ENCODE data around the gene LY6G5C.

Gene LY6G5C

DNA sequence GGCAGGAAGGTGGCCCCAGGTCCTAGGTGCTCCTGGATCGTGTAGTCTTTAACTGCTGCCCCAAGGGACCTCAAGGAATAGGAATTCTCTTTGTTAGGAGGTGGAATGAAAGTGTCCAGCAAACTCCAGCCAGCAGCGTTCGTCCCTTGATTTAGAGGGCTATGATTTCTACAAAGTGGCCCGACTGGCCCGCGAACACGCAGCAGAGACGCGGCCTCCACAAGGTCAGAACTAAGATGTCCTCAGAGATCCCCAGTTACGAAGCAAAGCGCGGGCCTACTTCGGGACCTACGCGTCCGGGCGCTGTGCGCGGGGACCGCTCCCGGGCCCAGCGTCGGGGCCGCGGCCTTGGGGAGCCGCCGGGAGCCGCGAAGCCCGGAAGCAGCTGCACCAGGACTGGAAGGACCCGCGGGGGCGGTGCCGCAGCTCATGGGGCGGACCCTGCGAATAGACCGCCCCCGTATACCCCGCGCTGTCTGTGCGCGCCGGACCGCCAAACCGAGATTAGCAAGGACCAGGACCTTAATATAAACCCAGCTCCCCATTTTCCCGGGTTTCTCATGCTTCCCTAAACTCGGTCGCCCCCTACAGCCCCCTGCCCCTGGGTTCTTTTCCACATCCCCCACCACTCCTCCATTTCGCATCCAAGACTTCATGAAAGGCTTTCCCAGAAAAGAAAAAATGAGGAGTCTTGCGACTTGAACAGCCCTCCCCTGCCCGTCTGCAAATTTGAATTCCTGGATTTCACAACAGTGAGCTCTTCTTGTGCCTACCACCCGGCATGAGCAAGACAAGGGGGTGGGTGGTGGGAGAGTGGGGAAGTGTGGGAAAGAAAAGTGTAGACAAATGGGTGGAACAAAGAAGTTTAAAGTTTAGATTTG lies 20.2 kb downstream of the LY6G5C start, which contains the start of gene C6orf47:
Gene C6orf47, minus strand, starts transcription at position 398 of the 881 bp plus-strand sequence. CDS start 831 bp downstream, outside the sequence.
- TF ChIP-seq, protein P1, sequence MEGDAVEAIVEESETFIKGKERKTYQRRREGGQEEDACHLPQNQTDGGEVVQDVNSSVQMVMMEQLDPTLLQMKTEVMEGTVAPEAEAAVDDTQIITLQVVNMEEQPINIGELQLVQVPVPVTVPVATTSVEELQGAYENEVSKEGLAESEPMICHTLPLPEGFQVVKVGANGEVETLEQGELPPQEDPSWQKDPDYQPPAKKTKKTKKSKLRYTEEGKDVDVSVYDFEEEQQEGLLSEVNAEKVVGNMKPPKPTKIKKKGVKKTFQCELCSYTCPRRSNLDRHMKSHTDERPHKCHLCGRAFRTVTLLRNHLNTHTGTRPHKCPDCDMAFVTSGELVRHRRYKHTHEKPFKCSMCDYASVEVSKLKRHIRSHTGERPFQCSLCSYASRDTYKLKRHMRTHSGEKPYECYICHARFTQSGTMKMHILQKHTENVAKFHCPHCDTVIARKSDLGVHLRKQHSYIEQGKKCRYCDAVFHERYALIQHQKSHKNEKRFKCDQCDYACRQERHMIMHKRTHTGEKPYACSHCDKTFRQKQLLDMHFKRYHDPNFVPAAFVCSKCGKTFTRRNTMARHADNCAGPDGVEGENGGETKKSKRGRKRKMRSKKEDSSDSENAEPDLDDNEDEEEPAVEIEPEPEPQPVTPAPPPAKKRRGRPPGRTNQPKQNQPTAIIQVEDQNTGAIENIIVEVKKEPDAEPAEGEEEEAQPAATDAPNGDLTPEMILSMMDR (IDR thresholded peaks at IDR 0.05): no peak

DNA sequence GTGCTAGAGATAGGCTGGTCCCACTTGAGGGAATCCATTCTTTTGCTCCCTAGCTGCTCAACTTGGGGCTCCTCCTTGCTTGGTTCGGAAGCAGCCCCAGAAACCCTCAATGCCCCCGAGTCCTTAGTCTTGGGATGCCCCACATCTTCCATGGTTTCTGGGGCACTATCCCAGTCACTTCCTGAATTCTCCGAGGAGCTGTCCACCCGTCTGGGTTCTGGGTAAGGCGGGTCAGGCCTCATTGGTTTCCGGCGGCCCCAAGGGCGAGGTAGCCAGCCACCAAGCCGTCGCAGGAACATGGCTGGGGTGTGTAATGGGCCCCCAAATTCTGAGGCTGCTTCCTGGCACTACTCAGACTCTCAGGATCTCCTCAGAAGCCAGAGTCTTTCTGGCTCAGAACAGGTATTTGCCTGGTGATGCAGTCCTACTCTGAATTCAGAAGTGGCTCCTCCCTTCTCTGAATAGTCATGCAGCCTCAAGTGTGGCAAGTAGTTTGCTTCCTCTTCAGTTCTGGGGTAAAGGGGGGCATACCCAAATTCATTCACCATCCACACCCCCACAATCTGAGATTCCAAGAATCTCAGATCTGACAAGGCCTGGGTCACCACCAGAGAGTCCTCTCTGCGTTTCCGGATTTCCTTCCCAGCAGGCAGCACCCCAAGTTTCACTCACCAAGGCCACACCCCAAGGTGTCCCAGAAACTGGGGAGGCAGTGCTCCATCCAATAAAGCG lies 21.1 kb downstream of the LY6G5C start:
- TF ChIP-seq, protein P1 (IDR thresholded peaks at IDR 0.05): no peak

DNA sequence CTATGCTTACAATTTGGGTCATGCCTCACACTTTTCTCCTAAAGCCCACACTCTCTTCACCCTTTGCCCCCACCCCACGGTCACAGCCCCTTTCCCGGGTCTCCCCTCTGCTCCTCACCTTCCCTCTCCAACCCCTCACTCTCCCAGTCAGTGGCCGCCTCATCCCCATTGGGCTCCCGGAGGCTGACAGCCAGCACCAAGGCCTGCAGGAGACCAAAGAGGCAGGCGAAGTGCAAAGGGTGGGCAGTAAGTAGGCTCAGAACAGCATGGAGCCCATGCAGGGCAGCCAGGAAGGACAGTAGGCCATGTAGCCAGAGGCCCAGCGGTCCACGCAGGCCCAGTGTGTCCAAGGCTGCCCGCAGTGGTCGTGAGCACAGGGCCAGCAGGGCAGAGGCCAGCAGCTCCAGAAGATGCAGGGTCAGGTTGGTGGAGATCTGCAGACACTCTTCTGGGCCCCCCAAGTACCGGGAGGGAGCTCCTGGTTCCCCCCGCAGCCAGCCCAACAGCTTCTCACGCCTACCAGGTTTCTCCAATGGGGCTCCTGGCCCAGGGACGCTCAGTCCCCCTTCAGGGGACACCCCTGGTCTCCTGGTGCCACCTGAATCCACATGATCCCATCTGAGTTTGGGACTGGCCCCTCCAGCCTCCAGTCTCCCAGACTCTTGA lies 21.8 kb downstream of the LY6G5C start:
- TF ChIP-seq, protein P1 (IDR thresholded peaks at IDR 0.05): no peak

DNA sequence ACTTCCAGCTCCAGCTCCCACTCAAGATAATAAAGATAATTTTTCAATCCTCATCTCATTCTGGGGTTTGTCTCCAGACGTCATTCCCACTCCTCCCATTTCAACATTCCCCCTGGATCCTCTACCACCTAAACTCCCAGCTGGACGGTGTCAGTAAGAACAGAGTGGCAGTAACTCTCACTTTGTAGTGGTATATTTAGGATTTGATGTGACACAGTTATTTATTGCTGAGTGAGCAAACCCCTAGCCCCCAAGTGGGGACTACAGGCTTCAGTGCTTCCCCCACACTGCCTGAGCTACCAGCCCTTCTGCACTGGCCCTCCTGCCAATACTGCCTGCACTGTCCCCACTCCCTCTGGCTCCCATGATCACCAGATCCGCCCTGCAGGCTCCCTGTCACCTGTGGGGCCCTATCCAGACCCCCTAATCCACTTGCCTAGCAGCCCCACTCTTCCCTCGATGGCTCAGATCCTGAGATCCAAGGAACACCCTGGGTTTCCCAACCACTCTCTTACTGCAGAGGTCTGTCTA lies 22.6 kb downstream of the LY6G5C start:
- TF ChIP-seq, protein P1 (IDR thresholded peaks at IDR 0.05): no peak

DNA sequence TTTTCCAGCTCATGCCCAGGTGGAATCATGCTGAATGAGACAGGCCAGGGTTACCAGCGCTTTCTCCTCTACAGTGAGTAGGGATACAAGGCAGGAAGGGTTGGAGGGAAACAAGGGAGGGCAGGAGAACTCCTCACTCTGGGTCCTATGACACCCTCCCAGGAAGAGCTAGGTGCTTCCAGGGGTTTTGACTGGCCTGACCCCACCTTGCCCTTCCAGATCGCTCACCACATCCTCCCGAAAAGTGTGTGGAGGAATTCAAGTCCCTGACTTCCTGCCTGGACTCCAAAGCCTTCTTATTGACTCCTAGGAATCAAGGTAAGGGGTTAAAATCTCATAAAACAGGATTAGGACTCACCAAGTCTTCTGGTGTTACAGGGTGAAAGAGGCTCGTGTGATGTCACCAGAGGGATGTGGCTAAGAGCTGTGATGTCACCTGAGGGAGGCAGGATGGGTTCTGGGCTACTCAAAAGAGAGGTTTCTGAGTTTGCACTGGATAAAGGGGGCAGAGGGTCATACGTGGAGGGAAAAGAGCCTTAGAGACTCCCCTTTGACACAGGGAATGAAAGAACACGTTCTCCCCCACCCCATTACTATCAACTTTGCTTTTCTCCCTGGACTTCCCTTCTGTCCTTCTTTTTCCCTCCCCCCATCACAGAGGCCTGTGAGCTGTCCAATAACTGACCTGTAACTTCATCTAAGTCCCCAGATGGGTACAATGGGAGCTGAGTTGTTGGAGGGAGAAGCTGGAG lies 23.3 kb downstream of the LY6G5C start:
- TF ChIP-seq, protein P1 (IDR thresholded peaks at IDR 0.05): no peak

DNA sequence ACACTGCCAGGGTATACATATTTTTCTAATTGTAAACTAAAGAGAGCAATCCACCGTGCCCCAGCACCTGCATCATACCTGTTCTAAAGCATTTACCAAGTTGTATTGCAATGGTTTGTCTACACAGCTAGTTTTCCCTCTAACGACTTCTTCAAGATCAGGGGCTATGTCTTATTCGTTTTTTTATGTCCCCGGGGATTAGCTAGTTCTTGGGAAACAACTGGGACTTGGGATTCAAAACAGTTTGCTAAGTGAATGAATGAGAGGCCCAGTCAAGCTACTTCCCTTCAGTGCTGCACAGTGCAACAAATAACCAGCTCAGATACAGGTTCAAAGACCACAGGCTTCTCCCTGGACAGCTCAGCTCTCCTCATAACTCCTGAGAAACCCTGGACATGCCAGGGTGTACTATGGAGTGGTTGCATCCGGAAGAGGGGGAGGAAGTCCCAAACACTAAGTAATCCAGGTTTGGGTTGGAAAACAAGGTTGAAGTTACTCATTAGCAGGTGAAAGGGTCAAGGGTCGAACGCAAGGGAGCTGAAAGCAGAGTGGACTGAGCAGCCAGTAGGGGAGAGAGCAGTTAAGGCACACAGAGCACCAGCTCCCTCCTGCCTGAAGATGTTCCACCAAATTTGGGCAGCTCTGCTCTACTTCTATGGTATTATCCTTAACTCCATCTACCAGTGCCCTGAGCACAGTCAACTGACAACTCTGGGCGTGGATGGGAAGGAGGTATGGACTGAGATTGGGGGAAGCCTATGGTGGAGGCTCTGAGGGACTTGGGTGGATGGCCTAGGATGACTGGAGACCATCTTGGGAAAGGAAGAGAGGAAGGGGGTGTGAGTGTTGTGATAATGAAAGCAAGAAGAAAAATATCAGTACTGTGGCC lies 25.3 kb downstream of the LY6G5C start, which contains the start of gene APOM:
Gene APOM, plus strand, starts transcription at position 546 of the 889 bp plus-strand sequence. Its CDS starts 73 bp downstream, at position 619.
- TF ChIP-seq, protein P1 (IDR thresholded peaks at IDR 0.05): no peak
